Measurements from ENCODE around the gene GMDS. TPM values are rescaled to one million over a fixed set of nuclear protein-coding genes. Genes with fewer than 3 reads are reported as not detected.
A peak's percentile ranks its signal among the peaks of the same experiment; 100 is the strongest.

GMDS gene
- total and polyA plus RNA-seq, 2 experiments from 2014 or later: 3.0 to 12.6 TPM

DNA sequence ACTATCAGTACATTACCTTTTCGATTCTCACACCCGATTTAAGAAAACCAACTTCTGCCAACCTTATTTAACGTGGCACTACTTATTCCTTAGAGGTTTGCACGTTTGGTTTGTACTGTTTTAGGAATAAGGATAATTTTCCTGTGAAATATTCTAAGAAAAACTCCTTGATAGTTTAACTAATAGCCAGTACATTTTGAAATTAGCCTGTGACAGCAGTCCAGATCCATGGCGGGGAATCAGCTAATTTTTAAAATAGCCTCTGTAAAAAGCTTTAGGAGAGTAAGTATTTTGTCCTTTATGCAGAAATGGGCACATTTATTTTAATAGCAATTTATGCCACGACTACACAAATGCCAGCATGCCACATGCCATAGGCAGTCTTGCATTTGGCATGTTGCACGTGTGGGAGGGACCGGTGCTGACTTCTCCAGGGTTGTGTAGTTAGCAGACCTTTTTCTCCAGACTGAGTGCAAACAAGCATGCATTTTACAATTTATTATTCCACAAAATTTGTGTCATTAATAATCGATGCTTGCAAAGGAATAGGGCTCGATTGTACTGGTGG is 629.5 kb downstream of the GMDS start:
- peaks cover 13% of the 10 kb centered on the region; the same call in 1 of the 2 replicates for H3F3A ChIP-seq (ENCODE audit: insufficient read depth)
- H3K4me3 ChIP-seq: no peak overlapping the region
- H3K27me3 ChIP-seq (replicated peaks; ENCODE audit: insufficient read depth): no peaks in the 10 kb centered on the region; the same call in 1 of the 2 replicates
- no peak overlapping the region for H3K9ac ChIP-seq
- H3K36me3 ChIP-seq (ENCODE audit: low read depth): no peaks in the 10 kb centered on the region
- H3K9me3 ChIP-seq (ENCODE audit: low read depth): no peaks in the 10 kb centered on the region
- peaks cover 6% of the 10 kb centered on the region; the same call in 1 of the 2 replicates for H3K4me1 ChIP-seq (ENCODE audit: insufficient read depth)
- H3K9me2 ChIP-seq (ENCODE audit: insufficient read depth): no peaks in the 10 kb centered on the region
- TF ChIP-seq EZH2phosphoT487 (IDR thresholded peaks at IDR 0.05; ENCODE audit: insufficient read depth, low read depth) (no peak), EZH2 (IDR thresholded peaks at IDR 0.05; ENCODE audit: insufficient read depth, poor library complexity, severe bottlenecking) (no peak)
- H2AFZ ChIP-seq: no peak overlapping the region
- H3K27ac ChIP-seq: no peak overlapping the region
- DNase-seq: no peak
- no peaks in the 10 kb centered on the region for H4K20me1 ChIP-seq (ENCODE audit: insufficient read depth)
- no peak overlapping the region for H3K4me2 ChIP-seq (ENCODE audit: unreplicated experiment)
- peaks cover 42% of the 10 kb centered on the region for H3K79me2 ChIP-seq (ENCODE audit: insufficient read depth)
- in situ Hi-C loops (cut with MboI): no loop called here
- WGBS, 2 experiments (ENCODE audit: low coverage in 1 of 2, low lambda C conversion rate in 2 of 2, missing lambda C conversion rate in 2 of 2): 96% methylated on average over 10 of the region's 10 CpGs

DNA sequence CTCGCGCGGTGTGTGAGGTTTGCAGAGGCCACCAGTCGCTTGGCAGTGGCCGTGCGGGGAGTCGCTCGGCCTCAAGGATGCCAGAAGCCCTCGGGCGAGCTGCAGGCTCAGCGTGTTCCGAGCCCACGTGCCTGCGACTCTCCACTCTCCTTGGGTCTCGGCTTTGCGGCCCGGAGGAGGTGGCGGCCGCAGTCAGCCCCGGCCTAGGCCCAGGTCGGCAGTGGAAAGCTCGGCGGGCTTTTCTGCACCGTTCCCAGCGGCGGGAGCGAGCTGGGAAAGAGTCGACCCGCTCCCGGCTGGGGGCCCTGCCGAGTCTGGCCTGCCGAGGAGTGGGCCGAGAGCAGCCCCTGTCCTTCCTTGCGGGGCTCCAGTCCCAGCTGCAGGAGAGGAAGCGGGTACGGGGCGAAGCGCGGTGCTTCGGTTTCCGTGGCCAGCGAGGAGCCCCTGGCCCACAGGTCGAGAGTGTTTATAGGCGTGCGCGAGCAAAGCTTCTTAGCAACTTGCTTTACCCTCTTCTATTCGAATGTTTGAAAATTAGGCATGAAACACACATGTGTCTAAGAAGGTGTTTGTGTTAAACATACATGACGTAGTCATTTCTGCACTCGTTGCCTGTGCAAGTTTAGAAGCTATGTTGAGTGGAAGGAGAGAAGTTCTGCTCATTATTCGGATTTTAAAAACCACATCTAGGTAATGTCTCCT is 630.1 kb downstream of the GMDS start:
- H3K27ac ChIP-seq: no peak overlapping the region

DNA sequence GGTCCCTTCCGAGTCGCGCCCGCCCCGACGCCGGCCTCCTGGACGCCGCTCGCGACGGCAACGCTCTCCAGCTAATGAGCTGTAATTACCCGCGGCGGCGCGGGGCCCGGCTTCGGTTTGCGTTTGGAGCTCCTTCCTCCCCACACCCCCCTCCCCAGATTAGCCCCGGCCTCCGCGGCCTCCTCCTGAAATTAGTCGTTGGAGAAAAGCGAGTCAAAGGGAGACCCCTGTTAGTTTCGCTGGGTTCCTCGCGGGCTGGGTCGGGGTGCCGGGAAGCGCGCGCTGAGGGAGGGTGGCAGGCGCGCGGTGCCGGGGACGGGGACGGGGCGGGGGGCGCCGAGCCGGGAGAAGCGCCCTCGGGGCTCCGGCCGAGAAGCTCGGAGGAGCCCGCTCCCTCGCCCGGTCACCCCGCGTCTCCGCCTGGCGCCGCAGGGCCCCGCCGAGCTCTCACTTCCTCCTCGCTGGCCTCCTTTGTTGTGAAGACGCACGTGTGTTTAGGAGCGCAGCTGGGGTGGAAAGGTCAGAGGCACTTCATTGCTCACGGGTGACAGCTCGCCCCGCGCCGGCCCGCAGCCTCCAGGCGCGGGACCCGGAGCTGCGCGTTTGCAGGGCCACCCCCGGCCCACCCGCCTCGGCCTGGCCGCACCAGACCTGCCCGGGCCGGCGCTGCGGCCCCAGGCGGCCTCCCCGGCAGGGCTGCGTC is 630.8 kb downstream of the GMDS start:
- Histone ChIP-seq H2AFZ (peak overlapping the region; percentile 41; the same call in 1 of the 2 replicates), H3K36me3 (ENCODE audit: low read depth) (no peaks in the 10 kb centered on the region), H3K9me2 (ENCODE audit: insufficient read depth) (no peaks in the 10 kb centered on the region), H3K9ac (peak overlapping the region; percentile 76; the same call in 1 of the 2 replicates), H3K27ac (no peak overlapping the region), H3K79me2 (ENCODE audit: insufficient read depth) (peaks cover 42% of the 10 kb centered on the region), H3K4me2 (ENCODE audit: unreplicated experiment) (peak overlapping the region; percentile 94), H3F3A (ENCODE audit: insufficient read depth) (peaks cover 13% of the 10 kb centered on the region), H3K4me3 (peak overlapping the region; percentile 80), H4K20me1 (ENCODE audit: insufficient read depth) (no peaks in the 10 kb centered on the region), H3K27me3 (replicated peaks; ENCODE audit: insufficient read depth) (no peaks in the 10 kb centered on the region), H3K9me3 (ENCODE audit: low read depth) (no peaks in the 10 kb centered on the region), H3K4me1 (ENCODE audit: insufficient read depth) (peaks cover 6% of the 10 kb centered on the region; the same call in 1 of the 2 replicates)
- in situ Hi-C loops (cut with MboI): no loop called here
- no peak for DNase-seq
- no peak for TF ChIP-seq EZH2phosphoT487 (IDR thresholded peaks at IDR 0.05; ENCODE audit: insufficient read depth, low read depth)
- no peak for TF ChIP-seq EZH2 (IDR thresholded peaks at IDR 0.05; ENCODE audit: insufficient read depth, poor library complexity, severe bottlenecking)
- 36 to 41% methylated on average over 49 to 78 of the region's 85 CpGs for WGBS, 2 experiments (ENCODE audit: low coverage in 1 of 2, low lambda C conversion rate in 2 of 2, missing lambda C conversion rate in 2 of 2)

More for the DNA sequence above, 630.1 kb downstream of the GMDS start:
- Histone ChIP-seq H4K20me1 (ENCODE audit: insufficient read depth) (no peaks in the 10 kb centered on the region), H3K4me1 (ENCODE audit: insufficient read depth) (peaks cover 6% of the 10 kb centered on the region; the same call in 1 of the 2 replicates), H3K9me3 (ENCODE audit: low read depth) (no peaks in the 10 kb centered on the region), H3K79me2 (ENCODE audit: insufficient read depth) (peaks cover 42% of the 10 kb centered on the region), H3K4me2 (ENCODE audit: unreplicated experiment) (no peak overlapping the region), H3K36me3 (ENCODE audit: low read depth) (no peaks in the 10 kb centered on the region), H2AFZ (no peak overlapping the region), H3F3A (ENCODE audit: insufficient read depth) (peaks cover 13% of the 10 kb centered on the region), H3K4me3 (no peak overlapping the region), H3K9me2 (ENCODE audit: insufficient read depth) (no peaks in the 10 kb centered on the region), H3K27me3 (replicated peaks; ENCODE audit: insufficient read depth) (no peaks in the 10 kb centered on the region; the same call in 1 of the 2 replicates), H3K9ac (no peak overlapping the region)
- in situ Hi-C loops (cut with MboI): no loop called here
- TF ChIP-seq EZH2 (IDR thresholded peaks at IDR 0.05; ENCODE audit: insufficient read depth, poor library complexity, severe bottlenecking) (no peak), EZH2phosphoT487 (IDR thresholded peaks at IDR 0.05; ENCODE audit: insufficient read depth, low read depth) (no peak)
- WGBS, 2 experiments (ENCODE audit: low coverage in 1 of 2, low lambda C conversion rate in 2 of 2, missing lambda C conversion rate in 2 of 2): 81 to 90% methylated on average over 35 to 50 of the region's 50 CpGs
- DNase-seq: no peak

DNA sequence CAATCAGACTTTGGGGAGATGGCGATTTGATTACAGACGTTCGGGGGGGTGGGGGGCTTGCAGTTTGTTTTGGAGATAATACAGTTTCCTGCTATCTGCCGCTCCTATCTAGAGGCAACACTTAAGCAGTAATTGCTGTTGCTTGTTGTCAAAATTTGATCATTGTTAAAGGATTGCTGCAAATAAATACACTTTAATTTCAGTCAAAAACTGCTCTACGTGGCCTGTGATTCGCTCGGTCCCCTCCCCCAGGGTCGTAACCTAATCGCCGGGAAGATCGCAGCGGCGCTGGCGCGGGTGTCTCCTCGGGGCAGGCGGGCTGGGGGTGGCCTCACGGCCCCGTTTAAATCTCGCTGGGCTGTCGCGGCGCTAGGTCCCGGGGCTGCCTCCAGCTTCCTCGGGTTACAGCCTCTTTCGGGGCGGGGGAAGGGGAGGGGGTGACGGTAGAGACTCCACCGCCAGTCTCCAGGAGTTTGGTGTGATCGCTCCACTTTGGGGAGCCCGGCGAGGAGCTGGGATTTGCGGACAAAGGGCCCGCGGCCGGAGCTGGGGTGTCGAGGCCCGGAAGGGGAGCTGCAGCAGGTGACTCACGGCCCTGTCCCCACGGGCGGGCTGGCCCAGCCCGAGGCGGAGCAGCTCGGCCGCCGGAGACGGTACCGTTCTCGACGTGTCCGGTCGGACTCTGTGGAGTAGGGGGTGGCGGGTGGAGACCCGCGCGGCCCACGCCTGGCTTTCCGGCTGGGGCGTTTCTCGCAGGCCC is 631.5 kb downstream of the GMDS start:
- peaks cover 6% of the 10 kb centered on the region; the same call in 1 of the 2 replicates for H3K4me1 ChIP-seq (ENCODE audit: insufficient read depth)
- peak overlapping the region; percentile 33 for H3K27ac ChIP-seq
- in situ Hi-C loops (cut with MboI): no loop called here
- peak overlapping the region; percentile 94 for H3K4me2 ChIP-seq (ENCODE audit: unreplicated experiment)
- H3K9me2 ChIP-seq (ENCODE audit: insufficient read depth): no peaks in the 10 kb centered on the region
- H3K36me3 ChIP-seq (ENCODE audit: low read depth): no peaks in the 10 kb centered on the region
- 26 to 30% methylated on average over 50 to 53 of the region's 60 CpGs for WGBS, 2 experiments (ENCODE audit: low coverage in 1 of 2, low lambda C conversion rate in 2 of 2, missing lambda C conversion rate in 2 of 2)
- H3K27me3 ChIP-seq (replicated peaks; ENCODE audit: insufficient read depth): 0 out of 2 replicates have a peak, but pooled peaks cover 3% of the 10 kb centered on the region
- no peaks in the 10 kb centered on the region for H3K9me3 ChIP-seq (ENCODE audit: low read depth)
- peaks cover 13% of the 10 kb centered on the region for H3F3A ChIP-seq (ENCODE audit: insufficient read depth)
- peak overlapping the region; percentile 80 for H3K4me3 ChIP-seq
- no peaks in the 10 kb centered on the region for H4K20me1 ChIP-seq (ENCODE audit: insufficient read depth)
- TF ChIP-seq EZH2 (IDR thresholded peaks at IDR 0.05; ENCODE audit: insufficient read depth, poor library complexity, severe bottlenecking) (no peak), EZH2phosphoT487 (IDR thresholded peaks at IDR 0.05; ENCODE audit: insufficient read depth, low read depth) (no peak)
- H3K9ac ChIP-seq: peak overlapping the region; percentile 76
- peak overlapping the region; percentile 41 for H2AFZ ChIP-seq
- peaks cover 42% of the 10 kb centered on the region for H3K79me2 ChIP-seq (ENCODE audit: insufficient read depth)
- DNase-seq: peak; percentile 54
